Osteoblast (primary cell): ENCODE results near the gene FPR2. TPM values are rescaled to one million over a fixed set of nuclear protein-coding genes. Genes with fewer than 3 reads are reported as not detected.
"Not testable (repeated sequence)": the region's sequence is repeated elsewhere in the genome, so short reads cannot be mapped to it uniquely, and the experiment has no call there.

ENCODE experiments used
- DNase-seq: peaks from one replicate; pipeline ENCODE4 v3.0.0; 2011; ENCODE audit warnings: low spot score, mixed read lengths; ENCODE audit not compliant: insufficient read length; ENCODE audit errors: missing footprints
- H2AFZ ChIP-seq: 2 replicates; pipeline ENCODE4 v1.6.0; 2011; ENCODE audit warnings: mild to moderate bottlenecking, low read length
- H3K27ac ChIP-seq: 2 replicates; pipeline ENCODE4 v1.5.1; 2011; ENCODE audit warnings: mild to moderate bottlenecking, low read depth, low read length, moderate library complexity
- H3K27me3 ChIP-seq: 2 replicates; pipeline ENCODE4 v1.6.0; 2012; ENCODE audit warnings: mild to moderate bottlenecking, control low read depth, inconsistent platforms, low read length, moderate library complexity; ENCODE audit not compliant: insufficient read depth
- H3K36me3 ChIP-seq: 2 replicates; pipeline ENCODE4 v1.5.1; 2011; ENCODE audit warnings: mild to moderate bottlenecking, low read length, control low read depth, moderate library complexity; ENCODE audit not compliant: insufficient read depth
- H3K4me1 ChIP-seq: 2 replicates; pipeline ENCODE4 v1.5.1; 2011; ENCODE audit warnings: mild to moderate bottlenecking, low read length, control low read depth, moderate library complexity; ENCODE audit not compliant: insufficient read depth
- H3K4me2 ChIP-seq: 2 replicates; pipeline ENCODE4 v1.6.0; 2011; ENCODE audit warnings: mild to moderate bottlenecking, low read length; ENCODE audit not compliant: insufficient read depth
- H3K4me3 ChIP-seq: fragments of 200-600 bp; sonication (generic); 3 replicates; pipeline ENCODE4 v1.5.1; 2012; ENCODE audit warnings: mild to moderate bottlenecking, low read length, inconsistent platforms; ENCODE audit not compliant: insufficient read depth
- H3K79me2 ChIP-seq: 2 replicates; pipeline ENCODE4 v1.6.0; 2012; ENCODE audit warnings: mild to moderate bottlenecking, low read length, control low read depth, inconsistent platforms; ENCODE audit not compliant: insufficient read depth
- H3K9me3 ChIP-seq: 2 replicates; pipeline ENCODE4 v1.5.1; 2011; ENCODE audit warnings: low read depth, low read length, control low read depth
- H4K20me1 ChIP-seq: 2 replicates; pipeline ENCODE4 v1.6.0; 2012; ENCODE audit warnings: mild to moderate bottlenecking, low read length, control low read depth; ENCODE audit not compliant: insufficient read depth
- CTCF ChIP-seq: IDR thresholded peaks from 2 replicates; pipeline ENCODE4 v1.5.1; 2011; ENCODE audit warnings: mild to moderate bottlenecking, low read depth, low read length, moderate library complexity; ENCODE audit errors: extremely low read depth
- total RNA-seq: library from RNA; depleted of rRNA; stranded (reverse); fragments of >200 nt; gene quantifications from 2 replicates; pipeline ENCODE4 v1.2.3, GENCODE V29; 2012

The FPR2 gene
- total RNA-seq, 1 donor = 0.36 TPM

- peak; percentile 65 for DNase-seq
These were observed 27.0 kb upstream of the FPR2 start for GRCh38 chr19:51733742-51734522.

GRCh38 chr19:51735759-51736449 lies 25.1 kb upstream of the FPR2 start:
- DNase-seq = peak; percentile 90
- Histone ChIP-seq H3K4me2 (peak overlapping the region; percentile 48), H3K27me3 (no peaks in the 10 kb centered on the region)

More at GRCh38 chr19:51733742-51734522, 27.0 kb upstream of the FPR2 start:
- Histone ChIP-seq H3K27me3 (no peaks in the 10 kb centered on the region), H4K20me1 (no peaks in the 10 kb centered on the region), H3K27ac (no peak overlapping the region), H3K79me2 (no peaks in the 10 kb centered on the region), H3K36me3 (no peaks in the 10 kb centered on the region), H2AFZ (no peak overlapping the region), H3K4me2 (no peak overlapping the region), H3K4me3 (no peak overlapping the region), H3K9me3 (no peaks in the 10 kb centered on the region), H3K4me1 (peaks cover 33% of the 10 kb centered on the region)
- no peak for TF ChIP-seq CTCF

DNA sequence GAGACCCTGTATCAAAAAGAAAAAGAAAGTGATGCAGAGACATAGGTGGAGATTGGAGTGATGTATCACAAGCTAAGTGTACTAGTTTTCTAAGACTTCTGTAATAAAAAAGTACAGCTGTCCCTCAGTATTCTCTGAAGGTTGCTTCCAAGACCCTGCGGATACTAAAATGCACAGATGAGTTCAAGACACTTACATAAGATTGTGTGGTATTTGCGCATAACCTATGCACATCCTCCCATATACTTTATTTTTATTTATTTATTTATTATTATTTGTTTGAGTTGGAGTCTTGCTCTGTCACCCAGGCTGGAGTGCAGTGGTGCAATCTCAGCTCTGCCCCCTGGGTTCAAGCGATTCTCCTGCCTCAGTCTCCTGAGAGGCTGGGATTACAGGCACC lies 23.6 kb upstream of the FPR2 start:
- Histone ChIP-seq H3K79me2 (no peaks in the 10 kb centered on the region), H4K20me1 (no peaks in the 10 kb centered on the region), H3K36me3 (no peaks in the 10 kb centered on the region), H3K27me3 (no peaks in the 10 kb centered on the region), H3K27ac (peak overlapping the region; percentile 85), H2AFZ (no peak overlapping the region), H3K9me3 (no peaks in the 10 kb centered on the region), H3K4me1 (peaks cover 42% of the 10 kb centered on the region), H3K4me2 (no peak overlapping the region), H3K4me3 (no peak overlapping the region)
- no peak for DNase-seq
- TF ChIP-seq CTCF = no peak

More at GRCh38 chr19:51735759-51736449, 25.1 kb upstream of the FPR2 start:
- Histone ChIP-seq H3K79me2 (no peaks in the 10 kb centered on the region), H2AFZ (no peak overlapping the region), H3K4me3 (peak overlapping the region; percentile 20), H3K27ac (peak overlapping the region; percentile 89), H4K20me1 (no peaks in the 10 kb centered on the region), H3K36me3 (no peaks in the 10 kb centered on the region), H3K4me1 (peaks cover 38% of the 10 kb centered on the region), H3K9me3 (no peaks in the 10 kb centered on the region)
- TF ChIP-seq CTCF = no peak

- peaks cover 47% of the 10 kb centered on the region for H3K4me1 ChIP-seq
- H3K27me3 ChIP-seq = no peaks in the 10 kb centered on the region
- no peak for TF ChIP-seq CTCF
- no peaks in the 10 kb centered on the region for H4K20me1 ChIP-seq
- peak overlapping the region; percentile 56 for H2AFZ ChIP-seq
- H3K4me2 ChIP-seq = no peak overlapping the region
- H3K27ac ChIP-seq = peak overlapping the region; percentile 85
- H3K79me2 ChIP-seq = no peaks in the 10 kb centered on the region
- no peaks in the 10 kb centered on the region for H3K36me3 ChIP-seq
- H3K9me3 ChIP-seq = no peaks in the 10 kb centered on the region
- DNase-seq = no peak
- no peak overlapping the region for H3K4me3 ChIP-seq
These were observed 23.1 kb upstream of the FPR2 start for GRCh38 chr19:51737924-51738323.

- DNase-seq, H3K9me3 ChIP-seq, H3K36me3 ChIP-seq: not testable (repeated sequence)
These were observed 22.5 kb upstream of the FPR2 start for GRCh38 chr19:51738523-51738922.

More at GRCh38 chr19:51738523-51738922, 22.5 kb upstream of the FPR2 start:
- not testable (repeated sequence) for H2AFZ ChIP-seq, H3K79me2 ChIP-seq, H3K4me2 ChIP-seq, H4K20me1 ChIP-seq, H3K27me3 ChIP-seq, H3K4me3 ChIP-seq
- H3K27ac ChIP-seq = peak overlapping the region; percentile 85
- H3K4me1 ChIP-seq = peaks cover 53% of the 10 kb centered on the region
